B cell (primary cell): ENCODE data around the gene MPHOSPH6. TPM values are rescaled to one million over a fixed set of nuclear protein-coding genes. Genes with fewer than 3 reads are reported as not detected.

Experiments
- ATAC-seq: fragments of 200-7000 bp; cut with Tn5 transposase; one replicate; pipeline ENCODE4 v1.10.0; 2021; ENCODE audit warnings: low read depth, mild to moderate bottlenecking, moderate number of reproducible peaks, moderate library complexity
- CTCF ChIA-PET: fragments of 350-600 bp; sonication (Branson Sonifier 250); formaldehyde crosslinking; loops from one replicate; lab custom pipeline; 2021; ENCODE audit warnings: antibody characterized with exemption, inconsistent platforms; lab: Charles Lee
- POLR2A ChIA-PET: fragments of 350-600 bp; sonication (Branson Sonifier 250); formaldehyde crosslinking; loops from one replicate; lab custom pipeline; 2021; ENCODE audit warnings: antibody characterized with exemption; lab: Charles Lee
- DNase-seq: peaks from one replicate; pipeline ENCODE4 v3.0.0; 2013
- H2AFZ ChIP-seq: 2 replicates; pipeline ENCODE4 v1.6.1; 2012; ENCODE audit warnings: mild to moderate bottlenecking, low read depth, low read length; ENCODE audit not compliant: insufficient read depth, poor library complexity, severe bottlenecking
- H3K27ac ChIP-seq, 2 donors: 1 replicate in 1 of 2; 2 replicates in 1 of 2; pipeline ENCODE4 v1.5.1; 2012 to 2013; ENCODE audit warnings: low read length in 2 of 2, mild to moderate bottlenecking in 2 of 2, moderate library complexity in 1 of 2
- H3K27me3 ChIP-seq, 4 experiments: fragments of 200-600 bp in 1 of 4; sonication (generic) in 1 of 4; replicated peaks in 1 of 4; 1 replicate in 2 of 4; 2 replicates in 2 of 4; pipeline versions ENCODE4 v1.6.1 to v1.7.0; 2013 to 2016; ENCODE audit warnings: low read length in 3 of 4, mild to moderate bottlenecking in 2 of 4, mixed read lengths in 1 of 4, moderate library complexity in 1 of 4; ENCODE audit not compliant: insufficient read depth in 4 of 4, control insufficient read depth in 3 of 4; ENCODE audit errors: control extremely low read depth in 1 of 4
- H3K36me3 ChIP-seq, 2 experiments: replicated peaks in 1 of 2; 1 replicate in 1 of 2; 2 replicates in 1 of 2; pipeline versions ENCODE4 v1.6.1 to v1.7.1; 2013; ENCODE audit warnings: low read length in 1 of 2; ENCODE audit not compliant: insufficient read depth in 2 of 2, control insufficient read depth in 1 of 2; ENCODE audit errors: control extremely low read depth in 1 of 2, extremely low read depth in 1 of 2
- H3K4me1 ChIP-seq, 2 donors: fragments of 200-600 bp in 1 of 2; sonication (generic) in 1 of 2; 1 replicate in 1 of 2; 2 replicates in 1 of 2; pipeline versions ENCODE4 v1.5.1 to v1.6.1; 2013 to 2017; ENCODE audit warnings: low read length in 2 of 2; ENCODE audit not compliant: control insufficient read depth in 2 of 2, insufficient read depth in 2 of 2
- H3K4me2 ChIP-seq: replicated peaks from 2 replicates; pipeline ENCODE3; 2012; ENCODE audit warnings: mild to moderate bottlenecking, low read depth, low read length; ENCODE audit not compliant: poor library complexity, severe bottlenecking
- H3K4me3 ChIP-seq, 5 experiments: fragments of 200-600 bp in 1 of 5; sonication (generic) in 1 of 5; 1 replicate in 3 of 5; 2 replicates in 2 of 5; pipeline versions ENCODE4 v1.5.1 to v1.7.0; 2011 to 2016; ENCODE audit warnings: low read length in 4 of 5, mild to moderate bottlenecking in 4 of 5, low read depth in 2 of 5, control low read depth in 1 of 5, moderate library complexity in 1 of 5; ENCODE audit not compliant: insufficient read depth in 1 of 5; ENCODE audit errors: control extremely low read depth in 1 of 5, extremely low read depth in 1 of 5
- H3K79me2 ChIP-seq: fragments of 200-600 bp; sonication (generic); one replicate; pipeline ENCODE4 v1.6.0; 2016; ENCODE audit warnings: low read length; ENCODE audit not compliant: control insufficient read depth, insufficient read depth
- H3K9ac ChIP-seq: fragments of 200-600 bp; sonication (generic); 2 replicates; pipeline ENCODE4 v1.6.1; 2017; ENCODE audit warnings: mild to moderate bottlenecking, low read length, moderate library complexity
- H3K9me3 ChIP-seq, 3 donors: one replicate each; pipeline versions ENCODE4 v1.6.1 to v1.7.1; 2013; ENCODE audit warnings: low read length in 2 of 3; ENCODE audit not compliant: control insufficient read depth in 2 of 3, insufficient read depth in 1 of 3; ENCODE audit errors: control extremely low read depth in 1 of 3
- H4K20me1 ChIP-seq: 2 replicates; pipeline ENCODE4 v1.6.0; 2012; ENCODE audit warnings: mild to moderate bottlenecking, low read length; ENCODE audit not compliant: insufficient read depth, control insufficient read depth, poor library complexity, severe bottlenecking
- H3K27ac Mint-ChIP-seq: one replicate; pipeline ENCODE4 v1.8.0; 2021; ENCODE audit warnings: mixed read lengths
- H3K27me3 Mint-ChIP-seq: one replicate; pipeline ENCODE4 v1.8.0; 2021; ENCODE audit warnings: mixed read lengths
- H3K4me1 Mint-ChIP-seq: one replicate; pipeline ENCODE4 v1.8.0; 2021; ENCODE audit warnings: mixed read lengths
- H3K4me3 Mint-ChIP-seq: one replicate; pipeline ENCODE4 v1.8.0; 2021; ENCODE audit warnings: mixed read lengths
- H3K9me3 Mint-ChIP-seq: one replicate; pipeline ENCODE4 v1.8.0; 2022; ENCODE audit warnings: mixed read lengths; ENCODE audit not compliant: insufficient read depth
- EZH2 ChIP-seq: IDR thresholded peaks from 2 replicates; pipeline ENCODE4 v1.6.1; 2012; ENCODE audit warnings: borderline replicate concordance, low read depth, mild to moderate bottlenecking, moderate library complexity, low read length; ENCODE audit not compliant: insufficient read depth, poor library complexity, severe bottlenecking
- WGBS: methylation state at CpG from one replicate; pipeline ENCODE4 v1.1.5; 2013; ENCODE audit warnings: missing lambda C conversion rate; ENCODE audit not compliant: insufficient coverage; 5-methylcytosine and 5-hydroxymethylcytosine counted together
- intact Hi-C: fragments of 100-400 bp; cut with micrococcal nuclease; formaldehyde crosslinking; loops from one replicate; pipeline ENCODE4 v1.10.0; 2022
- polyA plus RNA-seq: library from polyadenylated mRNA; depleted of rRNA; stranded (reverse); fragments of >200 nt; gene quantifications from 2 replicates; pipeline ENCODE4 v1.2.3, GENCODE V29; 2012
- total RNA-seq, 2 donors: library from RNA; stranded (reverse); fragments of 120-200 nt in 1 of 2; gene quantifications; 1 replicate in 1 of 2; 2 replicates in 1 of 2; pipeline versions ENCODE4 v1.2.3 to v1.2.4, GENCODE V29; 2013 to 2022
- TF ChIP-seq, protein P1 (sequence below): fragments of 200-600 bp; IDR thresholded peaks from one replicate; pipeline ENCODE4 v1.8.0; 2022; ENCODE audit warnings: antibody characterized with exemption, mild to moderate bottlenecking

The MPHOSPH6 gene
- total and polyA plus RNA-seq, 2 donors (not counting 1 experiment from before 2014, with no cell fraction given): 4.6 to 20.4 TPM

DNA sequence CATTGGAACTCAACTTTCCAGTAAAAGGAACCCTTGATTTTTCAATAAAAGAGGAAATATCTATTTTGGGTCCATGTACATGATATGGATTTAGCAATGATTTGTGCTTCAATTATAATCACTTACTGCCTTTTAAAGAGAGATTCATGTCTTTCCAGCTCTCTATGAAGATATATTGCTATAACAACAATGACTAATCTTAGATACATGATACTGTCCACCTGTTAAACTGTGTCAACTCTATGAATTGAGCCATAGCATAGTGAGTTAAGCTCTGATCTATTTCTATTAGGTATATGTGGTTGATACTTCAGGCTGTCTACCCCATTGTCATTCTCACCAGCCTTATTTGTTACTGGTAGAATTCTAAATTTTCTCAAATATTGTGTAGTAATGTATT, 15.0 kb upstream of the MPHOSPH6 start:
- Histone ChIP-seq H3K9me3 (no peaks in the 10 kb centered on the region), H3K4me2 (no peak overlapping the region), H3K27ac (no peak overlapping the region), H3K4me3 (no peak overlapping the region), H3K79me2 (no peaks in the 10 kb centered on the region), H4K20me1 (no peaks in the 10 kb centered on the region), H3K9ac (no peak overlapping the region), H2AFZ (no peak overlapping the region), H3K27me3 (peaks cover 0 to 9% (median 2%) of the 10 kb centered on the region in 4 experiments), H3K36me3 (no peaks in the 10 kb centered on the region), H3K4me1 (no peaks in the 10 kb centered on the region)
- no peaks in the 10 kb centered on the region for H3K4me1 Mint-ChIP-seq
- no peak overlapping the region for H3K27ac Mint-ChIP-seq
- TF ChIP-seq, protein P1, sequence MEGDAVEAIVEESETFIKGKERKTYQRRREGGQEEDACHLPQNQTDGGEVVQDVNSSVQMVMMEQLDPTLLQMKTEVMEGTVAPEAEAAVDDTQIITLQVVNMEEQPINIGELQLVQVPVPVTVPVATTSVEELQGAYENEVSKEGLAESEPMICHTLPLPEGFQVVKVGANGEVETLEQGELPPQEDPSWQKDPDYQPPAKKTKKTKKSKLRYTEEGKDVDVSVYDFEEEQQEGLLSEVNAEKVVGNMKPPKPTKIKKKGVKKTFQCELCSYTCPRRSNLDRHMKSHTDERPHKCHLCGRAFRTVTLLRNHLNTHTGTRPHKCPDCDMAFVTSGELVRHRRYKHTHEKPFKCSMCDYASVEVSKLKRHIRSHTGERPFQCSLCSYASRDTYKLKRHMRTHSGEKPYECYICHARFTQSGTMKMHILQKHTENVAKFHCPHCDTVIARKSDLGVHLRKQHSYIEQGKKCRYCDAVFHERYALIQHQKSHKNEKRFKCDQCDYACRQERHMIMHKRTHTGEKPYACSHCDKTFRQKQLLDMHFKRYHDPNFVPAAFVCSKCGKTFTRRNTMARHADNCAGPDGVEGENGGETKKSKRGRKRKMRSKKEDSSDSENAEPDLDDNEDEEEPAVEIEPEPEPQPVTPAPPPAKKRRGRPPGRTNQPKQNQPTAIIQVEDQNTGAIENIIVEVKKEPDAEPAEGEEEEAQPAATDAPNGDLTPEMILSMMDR: no peak
- no peak for TF ChIP-seq EZH2
- no peak for ATAC-seq
- H3K27me3 Mint-ChIP-seq: peaks cover 32% of the 10 kb centered on the region
- H3K9me3 Mint-ChIP-seq: no peaks in the 10 kb centered on the region
- no peak for DNase-seq
- ChIA-PET CTCF (no interaction called here), POLR2A (no interaction called here)
- H3K4me3 Mint-ChIP-seq: no peak overlapping the region
- intact Hi-C loops: no loop called here

DNA sequence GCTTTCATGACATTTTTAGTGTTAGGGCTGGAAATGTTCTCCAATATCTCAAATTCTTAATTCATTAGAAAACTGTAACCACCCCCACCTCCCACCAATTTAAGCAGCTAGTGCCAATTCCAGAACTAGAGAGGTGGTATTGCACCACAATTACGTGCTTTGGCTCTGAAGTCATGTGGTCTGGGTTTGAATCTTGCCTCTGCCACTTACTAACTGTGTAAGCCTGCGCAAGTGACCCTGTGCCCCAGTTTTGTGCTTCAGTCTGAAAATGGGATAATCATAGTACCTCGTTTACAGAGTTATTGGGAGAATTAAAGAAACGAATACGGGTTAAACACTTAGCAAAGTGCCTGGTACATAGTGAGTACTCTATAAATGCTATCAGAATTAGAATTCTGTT, 14.2 kb upstream of the MPHOSPH6 start:
- CTCF ChIA-PET: no interaction called here
- Histone ChIP-seq H4K20me1 (no peaks in the 10 kb centered on the region), H3K27ac (no peak overlapping the region), H3K9me3 (no peaks in the 10 kb centered on the region), H2AFZ (no peak overlapping the region), H3K4me3 (no peak overlapping the region), H3K36me3 (no peaks in the 10 kb centered on the region), H3K79me2 (no peaks in the 10 kb centered on the region), H3K27me3 (peaks cover 0 to 7% (median 2%) of the 10 kb centered on the region in 4 experiments), H3K4me1 (no peaks in the 10 kb centered on the region), H3K4me2 (no peak overlapping the region), H3K9ac (no peak overlapping the region)
- ATAC-seq: no peak
- Mint-ChIP-seq H3K27me3 (peaks cover 37% of the 10 kb centered on the region), H3K27ac (no peak overlapping the region), H3K4me1 (no peaks in the 10 kb centered on the region), H3K9me3 (no peaks in the 10 kb centered on the region), H3K4me3 (no peak overlapping the region)
- no peak for DNase-seq
- POLR2A ChIA-PET: no interaction called here
- WGBS: 88% methylated on average over 2 of the region's 5 CpGs
- intact Hi-C loops: no loop called here
- no peak for TF ChIP-seq EZH2
- TF ChIP-seq, protein P1: no peak
